ENCODE results near the gene TJP3. TPM values are rescaled to one million over a fixed set of nuclear protein-coding genes. Genes with fewer than 3 reads are reported as not detected.
"Not testable (repeated sequence)": the region's sequence is repeated elsewhere in the genome, so short reads cannot be mapped to it uniquely, and the experiment has no call there.

TJP3 gene
- polyA plus RNA-seq, 3 donors = 6.5 to 9.4 (median 9.1) TPM

DNA sequence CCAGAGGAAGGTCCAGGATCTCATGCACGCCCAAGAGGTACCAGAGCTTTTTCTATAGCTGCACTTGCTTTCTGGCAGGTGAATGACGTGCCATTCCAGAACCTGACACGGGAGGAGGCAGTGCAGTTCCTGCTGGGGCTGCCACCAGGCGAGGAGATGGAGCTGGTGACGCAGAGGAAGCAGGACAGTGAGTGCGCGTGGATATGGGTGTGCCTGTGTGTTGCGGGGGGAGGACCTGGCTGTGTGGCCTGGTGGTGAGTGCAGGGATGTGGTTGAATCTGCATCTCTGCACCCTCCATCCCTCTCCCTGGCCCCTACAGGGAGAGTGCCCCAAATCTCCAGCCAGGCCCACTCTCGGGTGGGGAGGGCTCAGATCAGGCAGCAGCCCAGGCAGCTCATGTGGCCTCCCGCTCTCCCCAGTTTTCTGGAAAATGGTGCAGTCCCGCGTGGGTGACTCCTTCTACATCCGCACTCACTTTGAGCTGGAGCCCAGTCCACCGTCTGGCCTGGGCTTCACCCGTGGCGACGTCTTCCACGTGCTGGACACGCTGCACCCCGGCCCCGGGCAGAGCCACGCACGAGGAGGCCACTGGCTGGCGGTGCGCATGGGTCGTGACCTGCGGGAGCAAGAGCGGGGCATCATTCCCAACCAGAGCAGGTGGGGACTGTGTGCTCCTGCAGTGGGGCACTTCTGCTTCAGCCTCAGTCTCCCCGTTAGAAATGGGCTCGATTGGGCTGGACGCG lies 30.5 kb downstream of the TJP3 start:
- DNase-seq (ENCODE audit: low read depth in 3 of 3, low spot score in 2 of 3) = no peak

GRCh38 chr19:3740431-3740830 lies 32.2 kb downstream of the TJP3 start:
- no peak for DNase-seq (ENCODE audit: low read depth in 3 of 3, low spot score in 2 of 3)

- no peak for DNase-seq (ENCODE audit: low read depth in 3 of 3, low spot score in 2 of 3)
Observed at GRCh38 chr19:3743486-3743885, 35.3 kb downstream of the TJP3 start.

DNA sequence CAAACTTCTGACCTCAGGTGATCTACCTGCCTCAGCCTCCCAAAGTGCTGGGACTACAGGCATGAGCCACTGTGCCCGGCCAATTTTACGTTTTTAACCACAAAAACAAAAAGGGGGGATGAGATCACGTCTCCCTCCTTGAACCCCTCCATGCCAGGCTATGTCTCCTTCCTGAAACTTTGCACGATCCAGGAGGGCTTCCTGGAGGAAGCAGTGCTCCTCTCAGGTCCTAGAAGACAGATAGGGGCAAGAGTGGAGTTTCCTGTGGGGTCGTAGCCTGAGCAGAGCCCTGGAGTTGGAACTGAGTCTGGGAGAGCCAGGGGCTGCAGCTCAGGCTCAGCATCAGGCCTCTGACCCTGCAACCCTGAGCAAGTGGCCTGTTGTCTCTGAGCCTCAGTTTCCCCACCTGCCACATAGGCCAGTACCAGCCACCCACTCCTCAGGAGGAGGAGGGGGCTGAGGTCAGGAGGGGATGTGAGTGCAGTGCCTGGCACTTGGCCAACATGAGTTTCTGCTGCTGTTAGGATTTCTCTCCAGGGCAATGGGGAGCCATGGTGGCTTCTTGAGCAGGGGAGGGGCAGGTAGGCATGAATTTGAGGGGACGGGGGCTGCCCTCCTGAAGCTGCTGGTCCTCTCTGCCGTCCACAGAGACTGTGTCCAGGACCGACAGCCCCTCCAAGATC lies 37.3 kb downstream of the TJP3 start:
- no peak for DNase-seq (ENCODE audit: low read depth in 3 of 3, low spot score in 2 of 3)

DNA sequence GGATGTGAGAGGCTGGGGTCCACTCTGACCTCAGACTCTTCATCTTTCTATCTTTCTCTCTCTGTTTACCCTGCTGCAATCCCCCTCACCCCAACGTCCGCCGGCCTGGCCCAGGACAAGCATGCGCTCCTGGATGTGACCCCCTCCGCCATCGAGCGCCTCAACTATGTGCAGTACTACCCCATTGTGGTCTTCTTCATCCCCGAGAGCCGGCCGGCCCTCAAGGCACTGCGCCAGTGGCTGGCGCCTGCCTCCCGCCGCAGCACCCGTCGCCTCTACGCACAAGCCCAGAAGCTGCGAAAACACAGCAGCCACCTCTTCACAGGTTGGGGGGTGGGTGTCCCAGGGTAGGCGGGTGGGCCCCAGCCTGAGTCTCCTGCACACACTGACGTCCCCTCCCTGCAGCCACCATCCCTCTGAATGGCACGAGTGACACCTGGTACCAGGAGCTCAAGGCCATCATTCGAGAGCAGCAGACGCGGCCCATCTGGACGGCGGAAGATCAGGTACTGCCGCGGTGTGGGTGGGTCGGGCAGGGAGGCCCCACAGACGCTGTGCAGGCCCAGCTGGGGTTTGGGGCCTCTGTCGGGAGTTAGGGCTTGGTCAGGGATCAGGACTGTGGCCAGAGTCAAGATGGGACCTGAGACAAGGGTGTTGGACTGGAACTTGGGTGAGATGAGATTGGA lies 38.3 kb downstream of the TJP3 start:
- no peak for DNase-seq (ENCODE audit: low read depth in 3 of 3, low spot score in 2 of 3)

GRCh38 chr19:3748965-3749364 lies 40.8 kb downstream of the TJP3 start:
- DNase-seq (ENCODE audit: low read depth in 3 of 3, low spot score in 2 of 3) = no peak

DNA sequence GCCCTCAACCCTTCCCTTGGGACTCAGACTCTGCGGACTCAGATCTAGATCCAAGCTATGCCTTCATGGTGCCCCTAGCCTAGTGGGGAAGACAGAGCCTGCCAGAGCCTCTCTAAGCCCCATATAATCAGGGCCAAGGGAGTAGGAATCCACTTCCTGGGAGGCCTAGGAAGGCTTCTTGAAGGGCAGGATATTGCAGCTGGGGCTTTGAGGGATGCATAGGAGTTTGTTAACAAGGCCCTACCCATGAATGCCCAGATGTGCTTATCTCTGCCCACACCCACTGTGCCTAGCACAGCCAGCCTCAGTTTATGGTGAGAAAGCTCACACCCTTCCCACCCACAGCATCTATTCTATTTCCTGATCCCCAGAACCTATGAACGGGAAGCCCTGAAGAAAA lies 42.0 kb downstream of the TJP3 start:
- no peak for DNase-seq (ENCODE audit: low read depth in 3 of 3, low spot score in 2 of 3)

DNA sequence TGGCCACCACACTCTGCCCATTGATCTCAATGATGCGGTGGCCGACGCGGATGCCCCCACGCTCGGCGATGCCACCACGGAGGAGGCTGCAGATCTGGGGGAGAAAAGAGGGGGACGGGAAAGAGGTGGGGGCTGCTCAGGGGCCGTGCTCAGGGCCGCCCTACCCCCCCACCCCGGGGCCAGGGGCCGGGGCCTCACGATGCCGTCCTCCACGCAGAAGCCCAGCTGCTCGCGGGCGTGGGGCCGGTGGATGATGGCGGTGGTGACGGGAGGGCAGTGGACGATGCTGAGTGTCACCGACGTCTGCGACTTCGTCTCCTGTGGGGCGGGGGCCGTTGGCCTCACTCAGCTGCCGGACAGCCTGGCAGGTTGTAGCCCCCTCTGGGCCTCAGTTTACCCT lies 43.1 kb downstream of the TJP3 start:
- no peak for DNase-seq (ENCODE audit: low read depth in 3 of 3, low spot score in 2 of 3)

DNA sequence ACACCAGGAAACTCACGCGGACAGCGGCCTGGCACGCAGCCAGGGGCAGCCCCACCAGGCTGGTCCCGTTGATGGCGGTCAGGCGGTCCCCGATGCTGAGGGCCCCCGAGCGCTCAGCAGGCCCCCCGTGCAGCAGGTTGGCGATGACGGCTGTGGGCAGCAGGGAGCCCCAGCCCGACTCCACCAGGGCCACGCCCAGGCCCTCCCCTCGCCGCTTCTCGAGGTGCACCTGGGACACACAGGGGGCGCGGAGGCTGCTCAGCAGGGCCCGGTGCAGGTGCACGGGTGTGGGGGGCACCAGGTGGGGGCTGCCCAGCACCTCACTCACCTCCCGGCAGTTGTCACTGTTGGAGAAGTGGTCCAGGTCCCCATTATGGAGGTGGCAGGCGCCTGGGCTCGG lies 44.3 kb downstream of the TJP3 start:
- DNase-seq (ENCODE audit: low read depth in 3 of 3, low spot score in 2 of 3) = no peak

- DNase-seq (ENCODE audit: low read depth in 3 of 3, low spot score in 2 of 3) = no peak
Observed at GRCh38 chr19:3753631-3754410, 45.6 kb downstream of the TJP3 start.

- not testable (repeated sequence) for DNase-seq (ENCODE audit: low read depth in 3 of 3, low spot score in 2 of 3)
Observed at GRCh38 chr19:3757705-3758104, 49.5 kb downstream of the TJP3 start.

GRCh38 chr19:3758297-3758696 lies 50.1 kb downstream of the TJP3 start:
- DNase-seq (ENCODE audit: low read depth in 3 of 3, low spot score in 2 of 3) = not testable (repeated sequence)

DNA sequence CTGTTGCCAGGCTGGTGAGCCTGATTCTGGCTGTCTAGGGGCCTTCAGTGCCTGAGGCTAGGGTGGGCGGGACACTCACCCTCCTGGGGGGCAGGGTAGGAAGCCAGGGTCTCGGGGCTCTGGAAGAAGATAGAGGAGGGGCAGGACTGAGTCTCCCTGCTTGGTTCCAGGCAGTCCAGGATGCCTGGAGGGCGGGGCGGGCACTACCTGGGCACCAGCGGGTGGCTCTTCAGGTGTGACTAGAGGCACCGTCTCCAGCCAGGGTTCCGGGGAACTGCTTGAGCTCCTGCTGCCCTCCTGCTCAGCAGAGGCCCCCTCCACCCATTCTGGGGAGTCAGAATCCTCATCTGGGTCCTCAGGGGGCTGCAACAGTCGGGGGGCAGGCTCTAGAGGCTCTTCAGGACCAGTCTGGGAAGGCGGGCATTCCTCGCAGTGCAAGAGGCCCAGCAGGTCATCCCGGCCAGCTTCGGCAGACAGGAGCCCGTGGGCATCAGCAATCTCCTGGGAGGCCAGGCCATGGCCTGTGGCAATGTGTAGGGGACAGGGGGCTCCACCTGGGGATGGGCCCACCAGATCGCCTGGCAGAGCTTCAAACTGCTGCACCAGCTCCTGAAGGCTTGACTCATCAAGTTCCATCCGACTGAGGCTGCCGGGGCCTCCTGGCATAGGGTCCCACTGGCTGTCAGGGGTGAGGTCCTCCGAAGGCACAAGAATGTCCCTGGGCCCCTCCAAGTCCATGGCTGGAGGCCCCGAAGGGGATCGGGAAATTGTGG lies 51.5 kb downstream of the TJP3 start:
- no peak for DNase-seq (ENCODE audit: low read depth in 3 of 3, low spot score in 2 of 3)

DNA sequence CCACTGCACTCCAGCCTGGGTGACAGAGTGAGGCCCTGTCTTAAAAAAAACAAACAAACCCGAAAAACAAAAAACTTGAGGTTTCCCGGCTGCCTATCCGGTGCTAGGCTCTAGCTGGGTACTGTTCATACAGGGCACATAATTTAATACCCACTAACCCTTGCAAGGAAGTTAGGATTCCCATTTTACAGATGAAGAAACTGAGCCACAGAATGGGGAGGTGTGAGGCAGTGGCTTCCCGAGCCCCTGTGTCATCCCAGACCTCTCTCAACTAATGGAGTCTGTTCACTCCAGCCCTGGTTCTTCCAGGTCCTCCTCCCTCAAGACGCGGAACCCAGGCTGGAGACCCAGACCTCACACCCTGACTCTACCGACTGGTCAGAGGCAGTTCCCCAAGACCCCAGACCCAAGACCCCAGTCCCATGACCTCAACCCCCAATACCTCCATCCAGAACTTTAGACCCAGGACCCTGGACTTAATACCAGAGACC lies 52.7 kb downstream of the TJP3 start:
- DNase-seq (ENCODE audit: low read depth in 3 of 3, low spot score in 2 of 3) = no peak

DNA sequence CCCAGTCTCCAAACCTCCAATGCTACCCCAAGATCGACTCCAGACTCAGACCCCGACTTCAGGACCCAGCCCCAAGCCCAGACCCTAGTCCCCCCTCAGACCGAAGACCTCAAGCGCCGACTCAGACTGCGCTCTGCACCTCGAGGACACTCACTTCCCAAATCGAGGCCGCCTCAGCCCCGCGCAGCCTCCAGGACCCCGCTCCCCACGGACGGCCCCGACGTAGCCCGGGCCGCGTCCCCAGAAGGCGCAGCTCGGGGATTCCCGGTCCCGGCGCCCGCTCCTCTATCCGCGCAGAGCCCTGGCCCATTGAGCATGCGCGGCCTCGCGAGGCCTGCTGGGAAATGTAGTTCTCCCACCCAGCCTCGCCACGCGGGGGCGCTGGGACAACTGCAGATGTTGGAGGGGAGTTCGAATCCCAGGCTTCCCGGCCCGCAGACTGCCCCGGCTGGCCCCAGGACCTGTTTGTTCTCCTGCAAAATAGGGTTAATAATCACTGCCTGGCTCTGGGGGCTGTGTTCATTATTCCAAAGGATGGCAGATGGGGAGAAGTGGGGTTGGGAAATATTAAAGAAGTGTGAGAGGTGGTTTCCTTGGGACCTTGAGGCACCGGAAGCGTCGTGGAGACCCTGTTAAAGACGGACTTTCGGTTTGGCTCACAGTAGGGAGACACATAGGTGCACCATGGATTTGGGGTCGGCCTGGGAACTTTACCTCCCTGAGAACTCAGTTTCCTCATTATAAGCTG lies 53.4 kb downstream of the TJP3 start, which contains the start of gene APBA3:
TSS of gene APBA3 (minus strand) at position 311 of the 748 bp plus-strand sequence. CDS start 1,428 bp downstream, outside the sequence.
- DNase-seq (ENCODE audit: low read depth in 3 of 3, low spot score in 2 of 3) = peak; percentile 69 to 80 (median 71)

DNA sequence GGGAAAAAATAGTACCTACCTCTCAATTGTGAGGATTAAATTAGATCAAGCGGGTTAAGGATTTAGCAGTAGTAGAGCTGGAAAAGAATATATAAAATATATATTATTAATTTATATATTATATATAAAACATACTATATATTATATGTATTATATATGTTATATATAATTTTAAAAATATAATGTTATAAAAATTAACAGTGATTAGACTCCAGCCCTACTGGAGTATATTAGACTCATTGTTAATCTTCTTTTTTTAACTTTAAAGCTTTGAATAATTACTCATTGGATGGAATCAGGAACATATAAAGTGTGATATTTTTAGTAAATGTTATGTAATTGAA lies 53.9 kb downstream of the TJP3 start:
- DNase-seq (ENCODE audit: low read depth in 3 of 3, low spot score in 2 of 3) = no peak

DNA sequence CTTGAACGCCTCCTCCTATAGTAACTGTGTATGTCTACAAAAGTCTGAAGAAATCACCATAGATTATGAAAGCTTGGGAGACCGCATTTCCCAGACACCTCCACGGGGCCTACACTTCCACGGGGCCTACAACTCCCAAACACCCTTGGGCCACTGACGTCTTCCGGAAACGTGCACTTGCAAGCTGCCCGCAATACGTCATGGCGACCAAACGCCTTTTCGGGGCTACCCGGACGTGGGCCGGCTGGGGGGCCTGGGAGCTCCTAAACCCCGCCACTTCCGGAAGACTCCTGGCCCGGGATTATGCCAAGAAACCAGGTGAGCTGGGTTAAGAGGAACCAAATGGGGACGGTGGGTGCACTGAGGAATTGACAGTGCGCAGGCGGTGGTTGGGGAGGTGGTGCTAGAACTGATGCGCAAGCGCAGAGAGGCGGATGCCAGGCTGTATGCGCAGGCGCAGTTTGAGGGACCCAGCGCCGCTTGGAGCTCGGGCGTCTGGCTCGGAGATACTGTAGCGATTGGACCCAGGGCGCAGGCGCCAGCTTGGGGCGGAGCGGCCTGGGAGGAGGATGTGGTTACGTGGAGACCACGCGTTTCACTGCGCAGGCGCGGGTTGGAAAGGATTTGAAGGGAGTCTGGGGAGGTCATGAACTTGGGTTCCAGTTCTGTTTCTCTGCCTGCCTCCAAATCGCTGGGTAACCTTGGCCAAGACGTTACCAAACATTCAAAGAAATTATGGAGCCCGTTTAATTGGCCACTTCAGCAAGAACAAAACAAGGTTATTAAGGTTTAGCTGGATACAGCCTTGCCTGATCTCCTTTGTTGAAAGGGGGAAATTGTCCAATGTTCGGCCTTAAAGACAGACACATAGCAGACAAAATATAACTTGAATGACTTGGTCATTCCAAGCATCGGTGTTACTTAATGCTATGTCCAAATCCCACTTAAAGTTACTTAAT lies 54.6 kb downstream of the TJP3 start, which contains the start of gene MRPL54:
TSS of gene MRPL54 (plus strand) at position 182 of the 959 bp plus-strand sequence. CDS start at position 201, 19 bp downstream.
- DNase-seq (ENCODE audit: low read depth in 3 of 3, low spot score in 2 of 3) = peak; percentile 99 to 100 (median 99)

- no peak for DNase-seq (ENCODE audit: low read depth in 3 of 3, low spot score in 2 of 3)
Observed at GRCh38 chr19:3765121-3765520, 56.9 kb downstream of the TJP3 start.

Measured in right renal cortex interstitium (tissue), 3 donors.